HepG2 (cell line): ENCODE measurements around the gene PTPN22. TPM values are rescaled to one million over a fixed set of nuclear protein-coding genes. Genes with fewer than 3 reads are reported as not detected.

Source experiments
- AHR ChIP-seq: IDR thresholded peaks from 2 replicates; pipeline ENCODE4 v1.6.1; 2018; ENCODE audit warnings: missing genetic modification reagents, missing compliant biosample characterization
- ARNT2 ChIP-seq: sonication (generic); formaldehyde crosslinking; IDR thresholded peaks from 2 replicates; pipeline ENCODE4 v1.8.0; 2022; ENCODE audit warnings: mild to moderate bottlenecking, low read depth, missing genetic modification reagents, moderate library complexity
- CENPBD1 ChIP-seq: sonication (generic); formaldehyde crosslinking; IDR thresholded peaks from 2 replicates; pipeline ENCODE4 v1.8.0; 2022; ENCODE audit warnings: missing genetic modification reagents, low read depth, mild to moderate bottlenecking, borderline replicate concordance
- FOXA1 ChIP-seq, 2 experiments: fragments of 450-650 bp in 1 of 2; sonication (generic) in 1 of 2; formaldehyde crosslinking in 1 of 2; IDR thresholded peaks; 2 replicates each; pipeline versions ENCODE4 v1.4.0 to v1.6.1; 2016 to 2020; ENCODE audit warnings: missing genetic modification reagents in 1 of 2
- HNRNPUL1 ChIP-seq: fragments of 200-400 bp; formaldehyde crosslinking; IDR thresholded peaks from 2 replicates; pipeline ENCODE4 v1.6.1; 2017; ENCODE audit warnings: low read depth, mild to moderate bottlenecking, low read length, moderate library complexity
- JUNB ChIP-seq: sonication (generic); formaldehyde crosslinking; IDR thresholded peaks from 2 replicates; pipeline ENCODE4 v1.8.0; 2022; ENCODE audit warnings: missing genetic modification reagents, mild to moderate bottlenecking, borderline replicate concordance
- KDM4B ChIP-seq: sonication (generic); formaldehyde crosslinking; IDR thresholded peaks from 2 replicates; pipeline ENCODE4 v1.4.0; 2020; ENCODE audit warnings: missing genetic modification reagents
- MED1 ChIP-seq: sonication (generic); formaldehyde crosslinking; IDR thresholded peaks from 2 replicates; pipeline ENCODE4 v1.4.0; 2020; ENCODE audit warnings: missing genetic modification reagents
- MIER3 ChIP-seq: IDR thresholded peaks from 2 replicates; pipeline ENCODE4 v1.6.1; 2016; ENCODE audit warnings: missing compliant biosample characterization, borderline replicate concordance
- MTA3 ChIP-seq: sonication (generic); formaldehyde crosslinking; IDR thresholded peaks from 2 replicates; pipeline ENCODE4 v1.4.0; 2020; ENCODE audit warnings: missing genetic modification reagents
- MZF1 ChIP-seq: sonication (generic); formaldehyde crosslinking; IDR thresholded peaks from 2 replicates; pipeline ENCODE4 v1.8.1; 2023; ENCODE audit warnings: mild to moderate bottlenecking, missing genetic modification reagents, borderline replicate concordance
- NFYC ChIP-seq: IDR thresholded peaks from 2 replicates; pipeline ENCODE4 v1.6.1; 2016; ENCODE audit warnings: missing genetic modification reagents, missing compliant biosample characterization
- PCBP1 ChIP-seq: fragments of 200-400 bp; formaldehyde crosslinking; IDR thresholded peaks from 2 replicates; pipeline ENCODE4 v1.6.1; 2017; ENCODE audit warnings: mild to moderate bottlenecking, low read depth, low read length, borderline replicate concordance
- SAP130 ChIP-seq: IDR thresholded peaks from 2 replicates; pipeline ENCODE4 v1.6.1; 2016; ENCODE audit warnings: low read depth
- SRSF1 ChIP-seq: fragments of 200-400 bp; formaldehyde crosslinking; optimal IDR thresholded peaks from 2 replicates; pipeline ENCODE3; 2017; ENCODE audit warnings: mild to moderate bottlenecking, low read depth, low read length, moderate library complexity
- SRY ChIP-seq: sonication (generic); formaldehyde crosslinking; IDR thresholded peaks from 2 replicates; pipeline ENCODE4 v1.8.0; 2022; ENCODE audit warnings: mild to moderate bottlenecking, missing genetic modification reagents
- YEATS4 ChIP-seq: sonication (generic); formaldehyde crosslinking; IDR thresholded peaks from 2 replicates; pipeline ENCODE4 v1.4.0; 2020; ENCODE audit warnings: missing genetic modification reagents, borderline replicate concordance
- ZNF225 ChIP-seq: sonication (generic); formaldehyde crosslinking; IDR thresholded peaks from 2 replicates; pipeline ENCODE4 v1.4.0; 2020; ENCODE audit warnings: mild to moderate bottlenecking, missing genetic modification reagents
- ZNF232 ChIP-seq: sonication (generic); formaldehyde crosslinking; IDR thresholded peaks from 2 replicates; pipeline ENCODE4 v1.4.0; 2020; ENCODE audit warnings: missing genetic modification reagents, borderline replicate concordance
- ZNF318 ChIP-seq: sonication (generic); formaldehyde crosslinking; IDR thresholded peaks from 2 replicates; pipeline ENCODE4 v1.4.0; 2020; ENCODE audit warnings: mild to moderate bottlenecking, missing genetic modification reagents
- ZNF382 ChIP-seq: sonication (generic); formaldehyde crosslinking; IDR thresholded peaks from 2 replicates; pipeline ENCODE4 v1.5.0; 2020; ENCODE audit warnings: missing genetic modification reagents, mild to moderate bottlenecking, borderline replicate concordance
- polyA plus RNA-seq, 8 experiments: library from polyadenylated mRNA; depleted of rRNA in 3 of 8; stranded (reverse) in 7 of 8; unstranded in 1 of 8; fragments of >200 nt; fragmentation: Illumina TruSeq in 4 of 8; extraction: Trizol in 4 of 8; gene quantifications; 2 replicates each; pipeline versions ENCODE4 v1.2.1 to v1.2.3, GENCODE V29; 2011 to 2016; ENCODE audit warnings: low read depth in 4 of 8, missing spikeins in 1 of 8, mixed read lengths in 1 of 8; ENCODE audit not compliant: insufficient read depth in 1 of 8
- total RNA-seq, 5 experiments: library from RNA; depleted of rRNA; stranded (reverse); fragments of >200 nt; fragmentation: Illumina TruSeq; extraction: Trizol; gene quantifications; 2 replicates each; pipeline ENCODE4 v1.2.3, GENCODE V29; 2016; ENCODE audit warnings: low read depth in 1 of 5

The PTPN22 gene
- total and polyA plus RNA-seq, 2 of the 13 experiments (the other 11 are each of a cell fraction or from before 2014, with no cell fraction given): not detected

GRCh38 chr1:113809670-113810602, 61.6 kb downstream of the PTPN22 start (continued):
- TF ChIP-seq JUNB (CRISPR knock-in tag) (no peak), ZNF382 (no peak), FOXA1 (IDR thresholded peaks at IDR 0.05) (no peak), FOXA1 (CRISPR knock-in tag; IDR thresholded peaks at IDR 0.05) (peak; percentile 61), YEATS4 (CRISPR knock-in tag) (no peak), MTA3 (CRISPR knock-in tag) (no peak), CENPBD1 (no peak), ARNT2 (CRISPR knock-in tag) (no peak), ZNF232 (no peak), SRSF1 (no peak), HNRNPUL1 (no peak), MED1 (CRISPR knock-in tag) (no peak), ZNF318 (CRISPR knock-in tag) (no peak), AHR (CRISPR knock-in tag) (no peak), MIER3 (CRISPR knock-in tag) (no peak), SRY (CRISPR knock-in tag) (no peak), NFYC (CRISPR knock-in tag) (no peak), ZNF225 (no peak), KDM4B (CRISPR knock-in tag) (no peak), MZF1 (CRISPR knock-in tag) (no peak), PCBP1 (no peak), SAP130 (peak; percentile 73)
